Fibroblast of skin of right quadriceps (primary cell): ENCODE measurements around the gene DCDC2.
"Not testable (repeated sequence)": the region's sequence is repeated elsewhere in the genome, so short reads cannot be mapped to it uniquely, and the experiment has no call there.

Source experiments
- DNase-seq: peaks from one replicate; pipeline ENCODE4 v3.0.0-alpha.2; 2013

DCDC2 gene

GRCh38 chr6:24378473-24379097 is 20.7 kb upstream of the DCDC2 start:
- DNase-seq, result no peak

- no peak for DNase-seq
Measured at GRCh38 chr6:24376871-24377270, 19.0 kb upstream of the DCDC2 start.

GRCh38 chr6:24374612-24375011 is 16.8 kb upstream of the DCDC2 start:
- no peak for DNase-seq

- DNase-seq, result not testable (repeated sequence)
Measured at GRCh38 chr6:24365103-24365633, 7.3 kb upstream of the DCDC2 start.

- not testable (repeated sequence) for DNase-seq
Measured at GRCh38 chr6:24362363-24362762, 4.5 kb upstream of the DCDC2 start.

- peak; percentile 66 for DNase-seq
Measured at GRCh38 chr6:24359640-24360454, 2.0 kb upstream of the DCDC2 start.

GRCh38 chr6:24358219-24358821 is 461 bp upstream of the DCDC2 start:
- DNase-seq, result no peak

GRCh38 chr6:24356310-24356973 is 1.4 kb downstream of the DCDC2 start:
- DNase-seq, result no peak

GRCh38 chr6:24355393-24355792 is 2.5 kb downstream of the DCDC2 start:
- DNase-seq, result no peak

- DNase-seq, result no peak
Measured at GRCh38 chr6:24353861-24354260, 4.0 kb downstream of the DCDC2 start.

GRCh38 chr6:24352434-24352833 is 5.4 kb downstream of the DCDC2 start:
- no peak for DNase-seq

GRCh38 chr6:24344976-24345375 is 12.9 kb downstream of the DCDC2 start:
- DNase-seq, result no peak

- DNase-seq, result no peak
Measured at GRCh38 chr6:24340998-24341938, 16.6 kb downstream of the DCDC2 start.

GRCh38 chr6:24339932-24340331 is 17.9 kb downstream of the DCDC2 start:
- no peak for DNase-seq

- no peak for DNase-seq
Measured at GRCh38 chr6:24334285-24334684, 23.6 kb downstream of the DCDC2 start.

- DNase-seq, result no peak
Measured at GRCh38 chr6:24332317-24332716, 25.5 kb downstream of the DCDC2 start.

GRCh38 chr6:24330137-24330732 is 27.6 kb downstream of the DCDC2 start:
- DNase-seq, result no peak

- DNase-seq, result no peak
Measured at GRCh38 chr6:24329451-24329850, 28.4 kb downstream of the DCDC2 start.

- no peak for DNase-seq
Measured at GRCh38 chr6:24329022-24329421, 28.8 kb downstream of the DCDC2 start.

GRCh38 chr6:24327756-24328155 is 30.1 kb downstream of the DCDC2 start:
- DNase-seq, result no peak

GRCh38 chr6:24325978-24326377 is 31.9 kb downstream of the DCDC2 start:
- DNase-seq, result no peak

- no peak for DNase-seq
Measured at GRCh38 chr6:24324617-24325016, 33.2 kb downstream of the DCDC2 start.
